Gastroesophageal sphincter (tissue), 4 donors: ENCODE measurements around the gene IL17RD. TPM values are rescaled to one million over a fixed set of nuclear protein-coding genes. Genes with fewer than 3 reads are reported as not detected.

ENCODE experiments used
- ATAC-seq: fragments of 150-250 bp; one replicate; pipeline ENCODE4 v1.9.1; 2016; ENCODE audit warnings: mild to moderate bottlenecking, moderate library complexity
- H3K27ac ChIP-seq, 4 donors: fragments of 200-600 bp; sonication (generic) in 3 of 4; 1 replicate in 3 of 4; 2 replicates in 1 of 4; pipeline ENCODE4 v1.5.1; 2016 to 2019
- H3K27me3 ChIP-seq: fragments of 200-600 bp; sonication (generic); one replicate; pipeline ENCODE4 v1.5.1; 2019
- H3K36me3 ChIP-seq, 2 donors: fragments of 200-600 bp; sonication (generic); one replicate each; pipeline ENCODE4 v1.5.1; 2019; ENCODE audit warnings: control low read depth in 1 of 2
- H3K4me1 ChIP-seq, 3 donors: fragments of 200-600 bp; sonication (generic); 1 replicate in 2 of 3; 2 replicates in 1 of 3; pipeline ENCODE4 v1.5.1; 2016 to 2019; ENCODE audit warnings: control low read depth in 2 of 3
- H3K4me3 ChIP-seq, 2 donors: fragments of 200-600 bp; sonication (generic); one replicate each; pipeline ENCODE4 v1.5.1; 2019; ENCODE audit warnings: mild to moderate bottlenecking in 1 of 2, moderate library complexity in 1 of 2
- H3K9me3 ChIP-seq, 3 donors: fragments of 200-600 bp; sonication (generic); one replicate each; pipeline ENCODE4 v1.5.1; 2017 to 2019; ENCODE audit warnings: control low read depth in 2 of 3
- EP300 ChIP-seq: sonication (generic); formaldehyde crosslinking; IDR thresholded peaks from one replicate; pipeline ENCODE4 v1.6.1; 2017; ENCODE audit warnings: antibody characterized with exemption, mild to moderate bottlenecking
- POLR2A ChIP-seq, 2 donors: fragments of 450-650 bp; IDR thresholded peaks; one replicate each; pipeline ENCODE4 v1.6.1; 2017; ENCODE audit warnings: antibody characterized with exemption in 2 of 2, mild to moderate bottlenecking in 2 of 2, moderate library complexity in 1 of 2
- POLR2AphosphoS5 ChIP-seq: sonication (generic); formaldehyde crosslinking; IDR thresholded peaks from one replicate; pipeline ENCODE4 v1.6.1; 2017; ENCODE audit warnings: antibody characterized with exemption
- WGBS, 2 donors: methylation state at CpG; one replicate each; pipeline ENCODE4 v1.1.5; 2018; ENCODE audit warnings: low coverage in 1 of 2; 5-methylcytosine and 5-hydroxymethylcytosine counted together
- total RNA-seq, 4 donors: library from RNA; depleted of rRNA; stranded (reverse); fragments of >200 nt; gene quantifications; one replicate each; pipeline ENCODE4 v1.1.0, GENCODE V29; 2016
- TF ChIP-seq, protein P1 (sequence below), 4 experiments: fragments of 200-600 bp in 2 of 4; fragments of 450-650 bp in 2 of 4; sonication (generic) in 1 of 4; IDR thresholded peaks; one replicate each; pipeline ENCODE4 v1.5.1; 2017 to 2019; ENCODE audit warnings: antibody characterized with exemption in 4 of 4, mild to moderate bottlenecking in 2 of 4, moderate library complexity in 2 of 4

Gene IL17RD
- total RNA-seq, 4 donors from 2014 or later, result 4.5 to 15.9 (median 8.7) TPM

DNA sequence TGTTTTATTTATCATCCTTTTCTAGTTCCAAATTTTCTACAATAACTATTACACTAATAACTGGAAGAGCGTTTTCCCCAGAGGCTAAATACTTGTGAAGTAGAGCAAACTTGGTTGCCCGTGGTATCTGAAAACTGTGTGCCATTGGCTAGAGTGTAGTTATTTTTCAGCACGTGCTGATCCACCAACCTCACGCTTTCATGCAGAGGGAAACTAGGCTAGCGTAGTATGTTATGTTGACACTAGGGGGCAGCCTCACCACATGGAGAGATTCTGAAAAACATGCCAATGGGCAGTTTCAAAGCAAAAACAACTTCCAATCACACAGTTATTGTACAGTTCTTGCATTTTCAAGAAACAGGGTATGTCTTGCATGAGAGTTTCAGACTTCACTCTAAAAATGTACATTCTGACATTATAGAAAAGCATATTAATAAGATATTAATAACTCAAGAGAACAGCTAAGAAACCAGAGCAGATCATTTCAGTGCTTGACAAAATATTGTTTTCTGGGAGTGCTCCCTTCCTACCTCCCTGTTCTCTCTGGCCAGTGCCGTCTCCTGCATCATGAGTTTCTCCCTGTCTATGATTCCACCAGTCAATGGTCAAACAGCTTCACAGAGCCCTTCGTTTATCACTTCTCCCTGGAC lies 65.0 kb downstream of the IL17RD start:
- WGBS, 2 donors, result 11% methylated on average over 7 of the region's 7 CpGs
- Histone ChIP-seq H3K4me3 (no peak overlapping the region), H3K27ac (no peak overlapping the region), H3K36me3 (peaks cover 0 to 25% of the 10 kb centered on the region in 2 donors), H3K4me1 (peaks cover 0 to 8% (median 0%) of the 10 kb centered on the region in 3 donors), H3K9me3 (no peaks in the 10 kb centered on the region), H3K27me3 (no peaks in the 10 kb centered on the region)
- peak; percentile 84 for ATAC-seq
- TF ChIP-seq, protein P1, sequence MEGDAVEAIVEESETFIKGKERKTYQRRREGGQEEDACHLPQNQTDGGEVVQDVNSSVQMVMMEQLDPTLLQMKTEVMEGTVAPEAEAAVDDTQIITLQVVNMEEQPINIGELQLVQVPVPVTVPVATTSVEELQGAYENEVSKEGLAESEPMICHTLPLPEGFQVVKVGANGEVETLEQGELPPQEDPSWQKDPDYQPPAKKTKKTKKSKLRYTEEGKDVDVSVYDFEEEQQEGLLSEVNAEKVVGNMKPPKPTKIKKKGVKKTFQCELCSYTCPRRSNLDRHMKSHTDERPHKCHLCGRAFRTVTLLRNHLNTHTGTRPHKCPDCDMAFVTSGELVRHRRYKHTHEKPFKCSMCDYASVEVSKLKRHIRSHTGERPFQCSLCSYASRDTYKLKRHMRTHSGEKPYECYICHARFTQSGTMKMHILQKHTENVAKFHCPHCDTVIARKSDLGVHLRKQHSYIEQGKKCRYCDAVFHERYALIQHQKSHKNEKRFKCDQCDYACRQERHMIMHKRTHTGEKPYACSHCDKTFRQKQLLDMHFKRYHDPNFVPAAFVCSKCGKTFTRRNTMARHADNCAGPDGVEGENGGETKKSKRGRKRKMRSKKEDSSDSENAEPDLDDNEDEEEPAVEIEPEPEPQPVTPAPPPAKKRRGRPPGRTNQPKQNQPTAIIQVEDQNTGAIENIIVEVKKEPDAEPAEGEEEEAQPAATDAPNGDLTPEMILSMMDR (IDR thresholded peaks at IDR 0.05), result peak; percentile 84 to 94 (median 88)
- no peak for TF ChIP-seq EP300
- no peak for TF ChIP-seq POLR2AphosphoS5
- no peak for TF ChIP-seq POLR2A (IDR thresholded peaks at IDR 0.05)

DNA sequence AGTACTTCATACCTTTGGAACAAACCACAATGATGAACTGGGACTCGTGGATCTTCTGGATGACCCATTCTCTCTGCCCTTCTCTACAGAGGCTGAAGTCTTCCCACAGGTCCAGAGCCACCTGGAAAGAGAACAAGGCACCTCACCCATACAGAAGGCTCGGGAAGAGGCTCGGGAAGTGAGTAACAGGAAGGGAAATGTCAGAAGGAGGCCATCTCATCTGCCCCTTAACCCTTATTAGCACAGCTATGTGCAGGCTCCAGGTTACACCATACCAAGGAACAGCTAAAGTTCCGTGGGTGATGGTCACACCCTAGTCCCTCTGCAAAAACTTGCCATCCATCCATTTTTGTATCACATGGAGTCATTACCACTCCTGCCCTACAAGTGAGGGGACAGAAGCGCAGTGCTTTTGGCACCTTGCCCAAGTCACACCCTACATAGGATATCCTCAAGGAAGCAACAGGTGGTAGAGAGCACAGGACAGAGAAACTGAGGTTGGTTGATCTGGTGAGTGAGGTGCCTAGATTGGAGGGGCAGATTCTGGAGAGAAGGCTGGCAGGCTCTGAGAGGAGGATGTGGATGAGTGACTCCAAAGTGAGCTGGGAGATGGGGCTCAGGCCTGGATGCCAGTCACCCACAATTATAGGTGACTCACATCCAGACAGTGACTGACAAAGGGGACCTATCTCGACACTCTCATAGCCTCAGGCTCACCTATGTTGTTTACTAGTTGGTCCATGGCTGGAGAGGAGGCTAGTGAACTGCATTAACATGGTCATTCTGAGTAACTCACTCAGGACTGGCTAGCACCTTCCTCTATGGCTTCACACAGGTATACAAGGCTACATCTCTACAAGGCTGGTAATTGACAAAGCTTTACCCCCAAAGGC lies 66.5 kb downstream of the IL17RD start:
- no peak overlapping the region for H3K4me3 ChIP-seq
- H3K27me3 ChIP-seq, result no peaks in the 10 kb centered on the region
- ATAC-seq, result no peak
- no peaks in the 10 kb centered on the region for H3K9me3 ChIP-seq
- no peak overlapping the region for H3K27ac ChIP-seq
- H3K36me3 ChIP-seq, result peaks cover 0 to 19% of the 10 kb centered on the region in 2 donors
- 40 to 60% methylated on average over 1 to 5 of the region's 6 CpGs for WGBS, 2 donors
- TF ChIP-seq POLR2A (IDR thresholded peaks at IDR 0.05) (no peak), EP300 (no peak), POLR2AphosphoS5 (no peak)
- TF ChIP-seq, protein P1 (IDR thresholded peaks at IDR 0.05), result no peak
- H3K4me1 ChIP-seq, result peaks cover 0 to 8% (median 0%) of the 10 kb centered on the region in 3 donors

- TF ChIP-seq POLR2A (IDR thresholded peaks at IDR 0.05) (no peak), EP300 (no peak), POLR2AphosphoS5 (no peak)
- TF ChIP-seq, protein P1 (IDR thresholded peaks at IDR 0.05), result no peak
- ATAC-seq, result no peak
- no peak overlapping the region for H3K27ac ChIP-seq
- H3K36me3 ChIP-seq, result peaks cover 0 to 19% of the 10 kb centered on the region in 2 donors
- H3K27me3 ChIP-seq, result no peaks in the 10 kb centered on the region
- WGBS, 2 donors, result no CpG with 5 or more reads among the region's 23 CpGs
- H3K4me3 ChIP-seq, result no peak overlapping the region
- H3K4me1 ChIP-seq, result peaks cover 0 to 8% (median 0%) of the 10 kb centered on the region in 3 donors
- no peaks in the 10 kb centered on the region for H3K9me3 ChIP-seq
Measured at GRCh38 chr3:57097536-57097935, 67.6 kb downstream of the IL17RD start.

DNA sequence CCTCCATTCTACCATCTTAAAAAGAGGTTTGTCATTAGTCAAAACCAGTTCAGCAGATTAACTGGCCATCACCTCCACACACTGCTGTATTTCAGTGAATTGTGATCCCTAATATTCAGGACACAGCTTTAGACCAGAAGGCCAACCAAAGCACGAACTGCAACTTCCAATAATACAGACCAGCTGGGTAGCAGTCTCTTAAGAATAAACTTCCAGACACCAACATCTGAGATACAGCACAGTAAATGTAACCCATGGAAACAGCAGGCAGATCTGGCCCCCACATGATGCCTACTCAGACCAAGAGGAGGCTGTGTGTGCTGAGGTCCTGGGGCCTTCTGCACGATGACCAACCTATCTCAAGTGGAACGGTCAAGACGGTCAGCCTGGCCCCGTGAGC lies 69.8 kb downstream of the IL17RD start:
- 81 to 100% methylated on average over 1 to 2 of the region's 5 CpGs for WGBS, 2 donors
- Histone ChIP-seq H3K9me3 (no peaks in the 10 kb centered on the region), H3K36me3 (peaks cover 0 to 14% of the 10 kb centered on the region in 2 donors), H3K27me3 (no peaks in the 10 kb centered on the region), H3K4me1 (peaks cover 0 to 7% (median 0%) of the 10 kb centered on the region in 3 donors), H3K4me3 (no peak overlapping the region), H3K27ac (no peak overlapping the region)
- TF ChIP-seq POLR2AphosphoS5 (no peak), EP300 (no peak)
- TF ChIP-seq, protein P1 (IDR thresholded peaks at IDR 0.05), result no peak
- no peak for ATAC-seq
